ENCODE data around the gene DCLK1. TPM values are rescaled to one million over a fixed set of nuclear protein-coding genes. Genes with fewer than 3 reads are reported as not detected.

DCLK1 gene
- total RNA-seq, 2 experiments from 2014 or later: not detected

DNA sequence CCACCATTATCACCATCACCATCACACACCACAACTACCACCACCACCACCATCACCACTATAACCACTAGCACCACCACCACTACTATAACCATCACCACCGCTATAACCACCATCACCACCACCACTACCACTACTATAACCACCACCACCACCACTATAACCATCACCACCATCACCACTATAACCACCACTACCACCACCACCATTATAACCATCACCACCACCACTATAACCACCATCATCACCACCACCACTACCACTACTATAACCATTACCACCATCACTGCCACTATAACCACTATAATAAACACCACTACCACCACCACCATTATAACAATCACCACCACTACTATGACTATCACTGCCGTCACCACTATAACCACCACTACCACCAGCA, 173.2 kb downstream of the DCLK1 start:
- intact Hi-C loops (cut with micrococcal nuclease): no loop called here

DNA sequence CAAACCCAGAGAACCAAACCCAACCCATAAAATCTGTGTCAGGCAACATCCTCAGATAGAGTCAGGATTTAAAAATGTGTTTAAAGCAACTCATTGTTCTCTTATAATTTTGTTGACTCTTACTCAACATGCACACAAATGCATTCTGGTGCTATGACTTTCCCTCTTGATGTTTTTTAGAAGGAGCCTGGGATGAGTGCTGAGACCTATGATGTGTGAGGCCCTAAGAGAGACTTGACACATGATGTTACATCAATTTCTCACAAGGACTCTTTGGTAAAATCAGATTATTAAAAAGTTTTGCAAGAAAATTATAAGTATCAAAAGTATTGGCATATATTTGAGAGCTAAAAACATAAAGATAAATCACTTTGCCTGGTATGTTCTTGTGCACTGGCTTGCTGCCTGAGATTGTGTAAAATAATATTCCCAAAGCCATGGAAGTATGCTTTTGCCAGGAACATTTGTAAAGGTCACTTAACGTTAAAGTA, 173.9 kb downstream of the DCLK1 start:
- Mint-ChIP-seq H3K4me3 (no peak overlapping the region), H3K4me1 (ENCODE audit: low read depth) (no peaks in the 10 kb centered on the region), H3K36me3 (ENCODE audit: low read depth) (no peaks in the 10 kb centered on the region), H3K27me3 (no peaks in the 10 kb centered on the region), H3K9me3 (no peaks in the 10 kb centered on the region), H3K27ac (no peak overlapping the region)
- POLR2A ChIA-PET: no interaction called here
- DNase-seq (no peak), ATAC-seq (no peak)
- TF ChIP-seq, protein P1, sequence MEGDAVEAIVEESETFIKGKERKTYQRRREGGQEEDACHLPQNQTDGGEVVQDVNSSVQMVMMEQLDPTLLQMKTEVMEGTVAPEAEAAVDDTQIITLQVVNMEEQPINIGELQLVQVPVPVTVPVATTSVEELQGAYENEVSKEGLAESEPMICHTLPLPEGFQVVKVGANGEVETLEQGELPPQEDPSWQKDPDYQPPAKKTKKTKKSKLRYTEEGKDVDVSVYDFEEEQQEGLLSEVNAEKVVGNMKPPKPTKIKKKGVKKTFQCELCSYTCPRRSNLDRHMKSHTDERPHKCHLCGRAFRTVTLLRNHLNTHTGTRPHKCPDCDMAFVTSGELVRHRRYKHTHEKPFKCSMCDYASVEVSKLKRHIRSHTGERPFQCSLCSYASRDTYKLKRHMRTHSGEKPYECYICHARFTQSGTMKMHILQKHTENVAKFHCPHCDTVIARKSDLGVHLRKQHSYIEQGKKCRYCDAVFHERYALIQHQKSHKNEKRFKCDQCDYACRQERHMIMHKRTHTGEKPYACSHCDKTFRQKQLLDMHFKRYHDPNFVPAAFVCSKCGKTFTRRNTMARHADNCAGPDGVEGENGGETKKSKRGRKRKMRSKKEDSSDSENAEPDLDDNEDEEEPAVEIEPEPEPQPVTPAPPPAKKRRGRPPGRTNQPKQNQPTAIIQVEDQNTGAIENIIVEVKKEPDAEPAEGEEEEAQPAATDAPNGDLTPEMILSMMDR (IDR thresholded peaks at IDR 0.05): no peak
- CTCF ChIA-PET: no interaction called here
- intact Hi-C loops (cut with micrococcal nuclease): no loop called here

More for the DNA sequence above, 173.2 kb downstream of the DCLK1 start:
- POLR2A ChIA-PET: interaction anchor here (0.6 kb wide), 1 partner anchor 66 kb away, joined by 3 read pairs; no protein-coding TSS in a partner anchor
- Mint-ChIP-seq H3K27ac (no peak overlapping the region), H3K36me3 (ENCODE audit: low read depth) (no peaks in the 10 kb centered on the region), H3K9me3 (no peaks in the 10 kb centered on the region), H3K27me3 (no peaks in the 10 kb centered on the region), H3K4me1 (ENCODE audit: low read depth) (no peaks in the 10 kb centered on the region), H3K4me3 (no peak overlapping the region)
- CTCF ChIA-PET: no interaction called here
- TF ChIP-seq, protein P1 (IDR thresholded peaks at IDR 0.05): no peak
- ATAC-seq: no peak
- no peak for DNase-seq

DNA sequence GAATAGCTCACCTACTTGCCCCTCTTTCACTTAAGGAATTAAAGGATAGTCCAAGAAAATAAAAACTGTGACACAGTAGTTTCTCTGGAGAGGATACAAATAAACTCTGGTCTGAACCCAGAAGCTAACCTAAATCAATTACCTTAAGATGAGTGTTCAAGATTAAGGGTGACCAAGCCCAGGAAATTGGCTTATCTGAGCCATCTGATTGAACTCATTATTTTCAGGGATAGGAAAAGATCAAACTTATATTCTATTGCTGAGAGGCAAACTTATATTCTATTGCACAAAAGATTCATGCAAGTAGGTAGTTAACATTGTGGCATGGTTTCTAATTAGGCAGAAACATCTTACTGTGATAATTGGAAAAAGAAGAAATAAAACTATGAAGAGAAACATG, 175.1 kb downstream of the DCLK1 start:
- ChIA-PET POLR2A (no interaction called here), CTCF (no interaction called here)
- TF ChIP-seq, protein P1 (IDR thresholded peaks at IDR 0.05): no peak
- no peak overlapping the region for H3K4me3 Mint-ChIP-seq
- no peaks in the 10 kb centered on the region for H3K4me1 Mint-ChIP-seq (ENCODE audit: low read depth)
- no peaks in the 10 kb centered on the region for H3K9me3 Mint-ChIP-seq
- H3K27me3 Mint-ChIP-seq: no peaks in the 10 kb centered on the region
- H3K27ac Mint-ChIP-seq: no peak overlapping the region
- intact Hi-C loops (cut with micrococcal nuclease): no loop called here
- ATAC-seq: no peak
- H3K36me3 Mint-ChIP-seq (ENCODE audit: low read depth): no peaks in the 10 kb centered on the region
- DNase-seq: no peak

DNA sequence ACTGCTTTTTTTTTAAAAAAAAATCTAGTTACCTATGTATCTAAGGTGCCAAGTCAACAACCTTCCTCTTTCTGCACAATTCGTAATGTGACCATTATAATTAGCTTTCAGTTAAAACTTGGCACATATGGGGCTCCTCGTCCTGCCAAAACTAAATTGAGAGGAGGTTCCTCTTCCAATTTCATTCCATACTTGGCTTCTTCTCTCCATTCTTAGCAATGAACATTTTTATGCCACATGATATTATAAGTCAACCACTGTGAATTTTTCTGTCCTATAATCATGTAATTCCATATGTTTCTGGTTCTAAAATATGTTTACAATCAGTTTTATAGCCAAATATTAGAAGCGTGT, 177.0 kb downstream of the DCLK1 start:
- Mint-ChIP-seq H3K27me3 (no peaks in the 10 kb centered on the region), H3K9me3 (no peaks in the 10 kb centered on the region), H3K36me3 (ENCODE audit: low read depth) (no peaks in the 10 kb centered on the region), H3K27ac (no peak overlapping the region), H3K4me1 (ENCODE audit: low read depth) (no peaks in the 10 kb centered on the region), H3K4me3 (no peak overlapping the region)
- DNase-seq: no peak
- ChIA-PET CTCF (interaction anchor here (0.7 kb wide), 1 partner anchor 169 kb away, joined by 3 read pairs; no protein-coding TSS in a partner anchor), POLR2A (interaction anchor here (0.6 kb wide), 1 partner anchor 1412 kb away, joined by 4 read pairs; no protein-coding TSS in a partner anchor)
- TF ChIP-seq, protein P1 (IDR thresholded peaks at IDR 0.05): no peak
- intact Hi-C loops (cut with micrococcal nuclease): no loop called here
- ATAC-seq: no peak

DNA sequence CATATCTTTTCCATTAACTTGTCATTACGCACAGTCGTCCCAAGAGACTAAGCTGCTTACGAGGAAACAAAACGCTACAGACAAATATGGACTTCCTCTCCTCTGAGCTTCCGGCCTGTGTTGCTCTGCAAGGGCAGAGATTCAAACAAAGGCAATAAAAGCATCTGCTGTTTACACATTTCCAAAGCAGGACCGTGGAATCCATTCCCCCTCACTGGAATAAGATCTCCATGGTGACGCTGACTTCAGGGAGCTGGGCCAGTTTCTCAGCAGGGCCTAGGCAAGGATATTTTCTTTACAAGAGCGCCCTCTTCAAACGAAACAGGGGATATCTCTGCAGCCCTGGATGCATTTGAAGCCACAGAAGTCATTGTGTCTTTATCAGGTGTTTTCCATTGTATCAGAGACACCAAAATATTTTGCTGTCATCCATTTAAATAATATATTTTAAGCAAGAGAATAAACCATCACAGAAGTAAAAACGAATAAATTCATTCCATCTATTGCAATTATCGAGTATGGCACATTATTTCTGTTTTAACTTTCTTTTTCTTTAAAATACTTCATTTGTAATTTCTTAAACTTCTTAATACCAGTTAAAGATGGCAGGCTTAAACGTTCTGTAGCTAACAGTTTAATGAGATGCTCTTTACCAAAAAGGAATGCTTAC, 177.5 kb downstream of the DCLK1 start:
- intact Hi-C loops (cut with micrococcal nuclease): no loop called here
- no peak overlapping the region for H3K27ac Mint-ChIP-seq
- ATAC-seq: no peak
- no peak for DNase-seq
- no peaks in the 10 kb centered on the region for H3K27me3 Mint-ChIP-seq
- H3K4me1 Mint-ChIP-seq (ENCODE audit: low read depth): no peaks in the 10 kb centered on the region
- TF ChIP-seq, protein P1 (IDR thresholded peaks at IDR 0.05): no peak
- ChIA-PET CTCF (no interaction called here), POLR2A (interaction anchor here (0.6 kb wide), 1 partner anchor 1412 kb away, joined by 4 read pairs; no protein-coding TSS in a partner anchor)
- H3K36me3 Mint-ChIP-seq (ENCODE audit: low read depth): no peaks in the 10 kb centered on the region
- no peaks in the 10 kb centered on the region for H3K9me3 Mint-ChIP-seq
- H3K4me3 Mint-ChIP-seq: no peak overlapping the region

All from activated CD8-positive, alpha-beta T cell treated with anti-CD3 and anti-CD28 coated beads for 36 hours (primary cell).